H54 (cell line): ENCODE results near the gene RERE.
"Not testable (repeated sequence)": the region's sequence is repeated elsewhere in the genome, so short reads cannot be mapped to it uniquely, and the experiment has no call there.

ENCODE experiments used
- DNase-seq: peaks from one replicate; pipeline ENCODE4 v3.0.0; 2011; ENCODE audit warnings: low spot score, mixed read lengths; ENCODE audit not compliant: insufficient read length
- FAIRE-seq: peaks from 3 replicates; lab custom pipeline; 2011; peaks lifted over from hg19 to GRCh38; lab: Jason Lieb, UNC
- POLR2A ChIP-seq: IDR thresholded peaks from 2 replicates; pipeline ENCODE4 v1.6.1; 2011; ENCODE audit warnings: low read depth, mild to moderate bottlenecking, low read length

RERE gene

GRCh38 chr1:8604041-8604945 is 213.1 kb downstream of the RERE start:
- TF ChIP-seq POLR2A = no peak
- FAIRE-seq (no peak), DNase-seq (no peak)

DNA sequence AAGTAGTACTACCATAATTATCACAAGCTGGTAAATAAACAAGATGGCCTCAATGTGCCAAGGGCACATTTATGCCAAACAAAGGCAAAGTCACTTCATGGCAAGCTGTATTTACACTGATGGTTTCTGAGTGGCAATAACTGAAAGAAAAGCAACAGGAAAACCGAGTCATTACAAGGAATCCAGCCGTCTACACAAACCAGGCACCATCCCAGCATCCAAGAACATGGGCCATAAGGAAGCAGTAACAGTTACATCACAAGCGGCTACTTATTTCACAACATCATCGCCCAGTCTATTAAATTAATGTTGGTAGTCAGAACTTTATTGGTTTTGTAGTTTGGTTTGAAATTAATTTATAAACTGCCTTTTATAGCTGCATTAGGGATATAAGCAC is 214.2 kb downstream of the RERE start:
- no peak for DNase-seq
- FAIRE-seq = no peak
- no peak for TF ChIP-seq POLR2A

DNA sequence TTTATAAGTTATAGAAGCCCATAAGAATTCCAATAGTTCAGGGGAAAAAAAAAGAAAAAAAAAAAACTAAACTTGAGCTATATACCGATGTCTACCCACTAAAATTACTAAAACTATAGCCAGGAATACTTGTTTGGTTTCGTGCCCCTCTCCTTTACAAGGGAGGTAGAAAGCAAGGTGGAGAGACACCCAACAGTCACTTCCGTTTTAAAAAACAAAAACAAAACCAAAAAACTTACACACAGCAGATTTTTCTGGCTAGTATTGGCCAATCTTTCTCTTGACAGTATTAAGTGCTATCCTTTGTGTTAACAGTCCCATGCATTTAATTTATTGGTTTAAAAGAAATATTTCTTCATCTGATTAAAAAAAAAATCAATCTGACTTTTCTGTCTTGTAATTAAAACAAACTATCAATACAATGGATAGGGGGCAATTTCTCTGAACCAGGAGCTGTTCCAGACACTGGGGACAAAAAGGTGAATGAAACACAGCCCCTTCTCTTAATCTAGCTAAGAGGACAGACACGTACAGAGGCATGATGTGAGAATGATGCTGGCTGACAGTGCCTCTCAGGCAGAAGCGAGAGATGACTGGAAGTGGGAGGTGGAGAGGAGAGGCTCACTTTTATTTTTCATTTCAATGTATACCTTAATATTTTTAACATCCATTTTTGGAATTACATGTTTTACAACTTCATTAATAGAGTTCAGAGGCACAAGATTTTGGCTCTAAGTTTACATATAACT is 214.8 kb downstream of the RERE start:
- no peak for TF ChIP-seq POLR2A
- no peak for FAIRE-seq
- DNase-seq = no peak

DNA sequence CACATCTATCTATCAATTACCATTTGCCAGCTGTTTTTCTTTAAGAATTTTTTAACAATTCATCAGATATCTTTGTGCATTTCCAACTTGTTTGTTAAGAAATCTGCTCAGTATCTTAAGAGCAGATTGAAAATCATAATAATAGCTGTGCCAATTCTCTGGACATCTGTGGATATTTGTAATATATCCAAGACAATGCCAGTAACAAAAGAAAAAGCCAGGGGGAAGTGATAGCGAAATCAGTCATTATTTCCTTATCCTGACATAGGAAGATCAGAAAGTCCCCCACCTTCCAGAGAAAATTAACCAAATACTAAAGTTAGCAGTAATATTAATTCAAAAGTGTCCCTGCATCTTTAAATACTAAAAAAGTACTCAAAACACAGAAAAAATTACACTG is 217.1 kb downstream of the RERE start:
- DNase-seq (no peak), FAIRE-seq (no peak)
- TF ChIP-seq POLR2A = no peak

- no peak for TF ChIP-seq POLR2A
- DNase-seq (no peak), FAIRE-seq (no peak)
Observed at GRCh38 chr1:8599646-8600212, 217.7 kb downstream of the RERE start.

DNA sequence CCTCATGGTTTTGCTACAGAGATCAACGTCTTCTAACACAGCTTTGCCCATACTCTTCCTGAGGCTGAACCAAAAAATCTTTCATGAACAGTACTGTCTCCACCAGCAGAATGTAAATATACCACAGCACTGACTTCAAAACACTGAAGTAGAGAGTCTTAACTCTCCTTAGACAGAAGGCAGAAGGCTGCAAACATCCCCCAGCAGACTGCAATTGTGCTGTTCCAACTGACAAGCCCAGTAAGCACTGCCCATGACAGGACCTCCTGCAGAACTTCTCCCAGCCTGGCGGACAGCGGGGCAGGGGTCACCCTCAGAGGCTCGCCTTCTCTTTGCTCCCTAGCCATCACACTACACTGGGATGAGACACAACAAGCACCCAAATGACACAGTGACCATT is 218.7 kb downstream of the RERE start:
- no peak for DNase-seq
- no peak for FAIRE-seq
- no peak for TF ChIP-seq POLR2A

DNA sequence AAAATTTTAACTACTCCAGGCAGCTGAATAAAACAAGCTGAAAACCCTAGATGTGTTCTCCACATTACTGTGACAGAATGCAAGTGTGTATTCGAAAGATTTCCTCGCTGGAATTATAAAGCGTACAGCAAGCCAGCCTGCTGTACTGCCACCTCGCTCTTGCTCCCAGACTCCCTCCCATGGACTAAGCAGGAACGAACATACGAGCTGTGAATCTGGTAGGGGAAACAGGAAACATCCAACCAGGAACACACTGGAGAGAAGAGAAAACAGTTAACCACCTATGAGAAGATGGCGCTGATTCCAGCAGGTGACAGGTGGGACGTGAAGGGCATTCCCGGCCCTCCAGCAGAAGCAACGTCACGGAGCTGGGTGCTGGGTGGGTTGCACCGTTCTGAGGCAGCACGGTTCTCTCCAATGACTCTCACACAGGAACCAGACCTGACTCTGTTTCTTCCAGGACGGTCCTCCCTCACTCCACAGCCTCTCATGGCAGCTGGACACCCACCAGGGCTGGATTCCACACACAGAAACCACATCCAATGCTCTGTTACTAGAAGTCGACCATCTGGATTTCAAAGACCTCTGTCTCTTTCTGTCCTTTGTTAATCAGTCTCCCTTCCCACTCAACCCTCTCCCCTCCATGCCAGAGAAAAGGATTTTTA is 219.2 kb downstream of the RERE start:
- TF ChIP-seq POLR2A = no peak
- FAIRE-seq (no peak), DNase-seq (no peak)

DNA sequence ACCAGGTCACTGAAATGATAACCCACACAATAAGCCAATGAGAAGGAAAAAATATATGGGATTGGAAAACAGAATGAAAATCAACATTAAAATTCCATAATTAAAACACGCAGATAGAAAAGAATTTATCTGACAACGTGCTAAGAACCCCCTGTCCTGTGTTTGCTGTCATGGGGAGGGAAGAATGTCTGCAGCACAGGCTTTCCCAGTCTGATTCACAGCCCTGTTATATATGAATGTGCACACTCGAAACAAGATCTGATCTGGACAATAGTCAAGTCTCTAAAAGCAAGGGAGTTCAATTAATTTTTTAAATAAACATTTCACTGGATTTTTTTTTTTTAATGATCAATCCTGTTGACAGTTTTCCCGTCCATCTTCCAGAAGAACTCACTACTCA is 220.0 kb downstream of the RERE start:
- TF ChIP-seq POLR2A = no peak
- no peak for DNase-seq
- FAIRE-seq = no peak

GRCh38 chr1:8595941-8596340 is 221.5 kb downstream of the RERE start:
- no peak for FAIRE-seq

DNA sequence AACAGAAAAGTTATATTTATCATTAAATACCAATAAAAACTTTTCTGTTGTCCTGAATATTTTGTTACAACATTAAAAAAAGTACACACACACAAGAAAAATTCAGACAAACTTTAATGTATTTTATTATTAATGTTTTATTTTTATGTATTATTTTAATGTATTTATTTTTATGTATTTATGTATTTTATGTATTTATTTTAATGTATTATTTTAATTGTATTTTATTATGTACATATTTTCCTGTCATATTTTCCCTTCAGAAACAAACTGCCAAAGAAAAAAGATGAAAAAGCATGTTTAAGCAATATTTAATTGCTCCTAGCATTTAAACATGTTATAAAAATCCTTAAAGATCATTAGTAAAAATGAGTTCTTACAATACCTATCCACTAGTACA is 222.1 kb downstream of the RERE start:
- TF ChIP-seq POLR2A = no peak

More at GRCh38 chr1:8595941-8596340, 221.5 kb downstream of the RERE start:
- no peak for TF ChIP-seq POLR2A
- no peak for DNase-seq

DNA sequence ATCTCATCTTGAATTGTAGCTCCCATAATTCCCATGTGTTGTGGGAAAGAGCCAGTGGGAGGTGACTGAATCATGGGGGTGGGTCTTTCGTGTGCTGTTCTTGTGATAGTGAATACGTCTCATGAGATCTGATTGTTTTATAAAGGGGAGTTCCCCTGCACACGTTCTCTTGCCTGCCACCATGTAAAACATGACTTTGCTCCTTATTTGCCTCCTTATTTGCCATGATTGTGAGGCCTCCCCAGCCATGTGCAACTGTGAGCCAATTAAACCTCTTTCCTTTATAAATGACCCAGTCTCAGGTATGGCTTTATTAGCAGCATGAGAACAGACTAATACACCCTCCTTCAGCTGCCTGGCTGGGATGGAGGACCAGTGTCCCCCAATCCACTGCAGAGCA is 224.1 kb downstream of the RERE start:
- DNase-seq, FAIRE-seq: not testable (repeated sequence)

More for the DNA sequence above, 222.1 kb downstream of the RERE start:
- FAIRE-seq = no peak
- no peak for DNase-seq

DNA sequence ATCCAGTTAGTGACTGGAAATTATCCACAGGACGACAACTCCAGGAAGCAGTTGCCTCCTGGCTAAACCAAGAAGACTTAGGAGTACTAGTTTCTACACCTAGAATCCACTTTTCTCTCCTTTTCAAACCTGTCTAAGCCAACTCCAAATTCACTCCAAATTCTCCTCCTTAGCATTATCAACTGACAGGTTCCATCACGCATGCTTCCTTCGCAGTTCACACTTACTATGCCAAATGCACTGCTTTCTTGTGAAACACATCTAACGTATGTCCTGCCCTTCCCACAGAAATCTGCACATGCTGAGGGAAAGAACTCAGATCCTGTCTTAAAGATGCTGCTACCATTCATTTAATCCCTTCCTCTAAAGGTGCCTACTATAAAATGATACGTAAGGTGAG is 225.9 kb downstream of the RERE start:
- no peak for FAIRE-seq
- TF ChIP-seq POLR2A = no peak

GRCh38 chr1:8590721-8591351 is 226.6 kb downstream of the RERE start:
- no peak for FAIRE-seq
- TF ChIP-seq POLR2A = no peak
- no peak for DNase-seq

More for the DNA sequence above, 225.9 kb downstream of the RERE start:
- DNase-seq = no peak
